HG03439 (cell line): Measurements from ENCODE around the gene RAP1B.

Experiments used
- ATAC-seq: cut with Tn5 transposase; IDR thresholded peaks from one replicate; pipeline ENCODE4 v1.9.1; 2021; ENCODE audit warnings: mild to moderate bottlenecking, moderate library complexity; ENCODE audit not compliant: unreplicated experiment

Gene RAP1B

DNA sequence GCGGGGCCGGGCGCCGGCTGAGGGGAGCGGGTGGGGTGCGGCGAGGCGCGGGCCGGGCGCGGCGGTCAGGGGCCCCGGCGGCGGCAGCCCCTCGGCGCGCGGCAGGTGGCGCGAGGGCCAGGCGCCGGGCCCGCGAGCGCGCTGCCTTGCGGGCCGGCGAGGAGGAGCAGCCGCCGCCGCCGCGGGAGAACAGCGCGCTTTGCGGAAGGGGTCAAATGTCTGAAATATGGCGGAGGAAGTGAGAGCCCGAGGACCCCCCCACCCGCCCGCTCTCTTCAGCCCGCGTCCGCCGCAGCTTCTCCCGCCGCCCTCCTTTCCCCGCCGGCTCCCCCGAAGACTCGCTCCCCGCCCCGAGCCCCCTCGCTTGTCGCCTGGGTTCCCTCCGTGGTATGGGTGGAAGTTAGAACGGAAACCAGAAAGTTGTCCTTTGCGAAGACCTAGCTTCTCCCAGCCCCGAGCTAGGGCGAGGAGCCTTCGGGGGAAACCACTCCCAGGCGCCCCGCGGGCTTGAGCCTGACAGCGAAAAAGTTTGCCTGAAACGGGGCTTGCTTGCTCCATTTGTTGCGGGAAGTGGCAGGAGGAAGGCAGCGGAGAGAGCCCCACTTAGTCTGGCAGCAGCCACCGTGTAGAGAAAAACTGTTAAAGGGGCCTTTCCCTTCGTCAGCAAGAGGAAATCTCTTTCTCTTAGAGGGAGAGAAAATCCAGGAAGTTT is 551 bp downstream of the RAP1B start:
- ATAC-seq = peak; percentile 32

DNA sequence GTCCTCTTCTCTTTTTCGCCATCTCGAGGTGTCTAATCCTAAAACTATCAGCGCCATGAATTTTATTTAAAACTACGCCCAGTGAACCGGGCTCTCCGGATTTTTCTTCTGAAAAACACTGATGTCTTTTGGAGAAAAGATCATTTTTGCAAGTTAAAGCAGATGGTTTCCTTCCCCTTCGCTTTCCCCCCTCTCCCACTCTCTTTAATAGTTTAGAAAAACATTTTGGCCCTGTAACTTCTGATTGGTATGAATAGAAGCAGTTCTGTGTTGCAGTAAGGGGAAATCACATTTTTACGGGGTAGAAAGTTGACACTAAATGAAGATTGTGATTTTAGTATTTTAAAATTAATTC is 1.1 kb downstream of the RAP1B start:
- no peak for ATAC-seq

DNA sequence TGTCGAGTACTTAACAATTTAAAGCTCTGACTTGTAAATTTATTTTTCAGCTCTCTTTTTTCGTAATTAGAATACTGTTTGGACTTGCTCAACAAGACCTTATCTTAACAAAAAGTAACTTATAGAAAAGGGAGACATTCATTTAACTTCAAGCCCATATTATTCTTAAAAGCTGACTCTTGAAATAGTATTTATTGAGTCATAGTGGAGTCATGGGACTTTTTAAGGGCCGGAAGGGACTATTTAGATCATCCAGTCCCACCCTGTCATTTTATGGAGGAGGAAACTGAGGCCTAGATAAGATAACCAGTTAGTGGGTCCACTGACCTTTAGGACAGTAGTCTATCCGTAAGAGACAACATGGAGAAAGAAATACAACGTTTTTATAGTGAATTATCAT is 1.5 kb downstream of the RAP1B start:
- ATAC-seq = no peak

DNA sequence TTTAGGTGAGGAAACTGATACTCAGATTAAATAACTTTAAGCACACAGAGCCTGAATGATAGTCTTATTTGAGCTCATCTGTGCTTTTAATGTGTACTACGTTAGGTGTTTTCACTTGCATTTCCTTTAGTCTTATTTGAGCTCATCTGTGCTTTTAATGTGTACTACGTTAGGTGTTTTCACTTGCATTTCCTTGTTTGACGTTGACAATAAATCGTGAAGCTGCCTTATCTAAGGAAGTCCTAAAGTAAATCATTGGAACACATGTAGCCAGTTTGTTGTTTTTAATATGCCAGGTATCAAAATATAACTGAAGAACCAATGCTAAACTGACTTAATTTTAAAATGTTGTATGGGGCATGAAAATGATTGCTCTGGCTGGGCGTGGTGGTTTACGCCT is 2.0 kb downstream of the RAP1B start:
- ATAC-seq = no peak

DNA sequence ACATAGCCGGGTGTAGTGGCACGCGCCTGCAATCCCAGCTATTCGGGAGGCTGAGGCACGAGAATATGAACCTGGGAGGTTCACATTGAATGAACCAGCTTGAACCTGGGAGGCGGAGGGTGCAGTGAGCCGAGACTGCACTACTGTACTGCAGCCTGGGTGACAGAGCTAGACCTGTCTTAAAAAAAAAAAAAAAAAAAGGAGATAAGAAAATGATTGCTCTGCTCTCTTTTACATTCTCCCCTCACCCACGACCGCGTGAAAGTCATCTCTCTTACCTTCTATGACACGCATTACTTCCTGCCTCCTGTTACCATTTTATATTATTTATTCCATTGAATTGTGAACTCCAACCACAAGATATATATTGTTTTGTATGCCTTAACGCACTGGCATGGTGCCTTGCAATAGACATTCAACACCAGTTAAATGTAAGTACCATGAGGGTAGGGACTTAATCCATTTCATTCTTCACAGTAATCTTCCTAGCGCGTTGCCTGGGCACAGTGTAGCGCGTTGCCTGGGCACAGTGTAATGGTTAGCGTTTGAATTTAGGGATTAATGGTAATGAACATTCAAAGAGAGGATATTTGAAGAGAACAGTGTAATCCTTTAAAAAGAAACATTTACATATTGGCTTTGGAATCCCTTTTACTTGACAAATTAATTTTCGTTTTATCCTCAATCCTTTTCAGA is 2.7 kb downstream of the RAP1B start:
- ATAC-seq = no peak

DNA sequence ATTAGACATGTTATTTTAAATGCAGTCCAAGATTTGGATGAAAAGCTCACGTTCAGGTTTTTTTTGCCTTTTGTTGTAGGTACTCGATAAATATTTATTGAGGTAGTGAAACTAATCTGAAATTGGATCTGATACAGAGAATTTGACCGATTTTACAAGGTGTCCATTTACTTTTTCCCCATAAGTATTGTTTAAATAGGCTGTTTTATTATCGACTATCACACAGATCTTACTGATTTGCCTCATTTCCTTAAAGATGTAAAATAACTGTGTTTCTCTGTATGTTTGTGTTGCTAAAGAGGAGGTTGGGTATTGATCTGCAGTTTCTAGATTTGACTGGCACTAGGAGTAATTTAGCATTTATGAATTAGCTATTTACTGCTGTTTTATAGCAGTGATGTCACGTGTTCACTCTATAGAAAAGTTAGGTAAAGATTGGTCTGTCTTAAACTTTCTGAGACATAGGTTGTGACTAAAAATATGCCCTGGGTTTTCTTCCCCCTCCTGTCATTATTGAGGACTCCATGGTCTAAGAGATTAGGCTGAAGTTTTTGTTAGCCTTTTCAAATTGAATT is 3.5 kb downstream of the RAP1B start:
- no peak for ATAC-seq

DNA sequence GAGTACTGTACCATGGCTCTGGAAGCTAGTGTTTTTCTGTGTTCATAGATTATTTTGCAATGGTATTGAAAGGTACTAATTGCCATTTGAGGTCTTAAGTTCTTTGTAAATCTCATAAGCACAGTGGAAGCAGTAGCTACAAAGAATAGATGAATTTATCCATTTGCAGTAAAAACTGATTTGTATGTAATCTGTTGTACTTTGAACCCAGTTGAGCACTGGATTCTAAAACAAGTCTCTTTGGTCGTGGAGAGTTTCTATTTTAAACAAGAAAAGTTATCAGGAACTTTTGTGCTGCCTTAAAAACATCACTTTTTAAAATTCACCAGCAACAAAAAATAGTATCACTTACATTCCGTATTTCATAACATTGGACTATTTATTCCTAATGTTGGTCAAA is 4.1 kb downstream of the RAP1B start:
- no peak for ATAC-seq

DNA sequence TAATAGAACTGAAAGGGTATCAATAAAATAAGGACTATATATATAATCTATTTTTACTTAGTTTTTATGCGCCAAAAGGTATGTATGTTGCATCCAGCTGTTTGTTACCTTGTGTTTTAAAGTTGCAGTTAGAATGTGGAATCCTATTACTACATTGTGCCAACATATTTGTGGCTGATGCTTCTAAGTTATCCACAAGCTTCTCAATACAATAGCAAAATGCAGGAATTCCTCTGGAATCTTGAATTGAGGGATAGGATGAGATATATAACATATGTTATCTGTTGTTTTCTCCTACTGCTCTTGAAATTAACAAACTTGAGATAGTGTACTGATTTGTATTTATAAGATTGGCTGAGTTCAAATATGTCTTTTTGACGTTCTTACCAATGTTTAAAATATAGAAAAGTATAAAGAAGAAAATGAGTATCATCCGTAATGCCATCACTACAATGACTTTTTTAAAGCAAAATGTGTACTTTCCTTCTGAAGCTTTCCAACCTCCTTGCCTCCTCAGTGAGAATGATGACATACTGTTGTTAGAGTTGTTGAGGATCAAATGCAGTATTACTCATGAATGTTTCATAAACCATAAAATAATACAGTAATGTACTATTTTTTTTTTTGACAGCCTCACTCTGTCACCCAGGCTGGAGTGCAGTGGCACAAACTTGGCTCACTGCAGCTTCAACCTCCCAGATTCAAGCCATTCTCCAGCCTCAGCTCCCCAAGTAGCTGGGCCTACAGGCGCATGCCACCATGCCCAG is 6.6 kb downstream of the RAP1B start:
- ATAC-seq = no peak

DNA sequence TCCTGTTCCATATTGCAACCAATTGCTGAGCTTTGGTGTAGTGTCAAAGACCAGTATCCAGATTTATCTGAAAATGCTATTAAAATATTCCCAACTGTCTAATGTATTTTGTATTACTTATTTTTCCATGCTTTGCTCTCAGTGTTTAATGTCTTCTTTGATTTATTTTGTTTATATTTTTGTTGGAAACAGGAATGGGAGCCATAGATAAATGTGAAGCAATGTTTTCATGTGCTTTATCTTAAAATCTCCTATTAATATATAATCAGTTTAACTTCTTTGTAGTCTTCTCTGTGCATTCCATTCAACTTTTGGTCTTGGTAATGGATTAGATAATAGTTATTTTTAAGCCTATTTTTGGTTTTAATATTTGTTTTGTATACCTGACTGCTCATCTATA is 8.8 kb downstream of the RAP1B start:
- ATAC-seq = no peak

DNA sequence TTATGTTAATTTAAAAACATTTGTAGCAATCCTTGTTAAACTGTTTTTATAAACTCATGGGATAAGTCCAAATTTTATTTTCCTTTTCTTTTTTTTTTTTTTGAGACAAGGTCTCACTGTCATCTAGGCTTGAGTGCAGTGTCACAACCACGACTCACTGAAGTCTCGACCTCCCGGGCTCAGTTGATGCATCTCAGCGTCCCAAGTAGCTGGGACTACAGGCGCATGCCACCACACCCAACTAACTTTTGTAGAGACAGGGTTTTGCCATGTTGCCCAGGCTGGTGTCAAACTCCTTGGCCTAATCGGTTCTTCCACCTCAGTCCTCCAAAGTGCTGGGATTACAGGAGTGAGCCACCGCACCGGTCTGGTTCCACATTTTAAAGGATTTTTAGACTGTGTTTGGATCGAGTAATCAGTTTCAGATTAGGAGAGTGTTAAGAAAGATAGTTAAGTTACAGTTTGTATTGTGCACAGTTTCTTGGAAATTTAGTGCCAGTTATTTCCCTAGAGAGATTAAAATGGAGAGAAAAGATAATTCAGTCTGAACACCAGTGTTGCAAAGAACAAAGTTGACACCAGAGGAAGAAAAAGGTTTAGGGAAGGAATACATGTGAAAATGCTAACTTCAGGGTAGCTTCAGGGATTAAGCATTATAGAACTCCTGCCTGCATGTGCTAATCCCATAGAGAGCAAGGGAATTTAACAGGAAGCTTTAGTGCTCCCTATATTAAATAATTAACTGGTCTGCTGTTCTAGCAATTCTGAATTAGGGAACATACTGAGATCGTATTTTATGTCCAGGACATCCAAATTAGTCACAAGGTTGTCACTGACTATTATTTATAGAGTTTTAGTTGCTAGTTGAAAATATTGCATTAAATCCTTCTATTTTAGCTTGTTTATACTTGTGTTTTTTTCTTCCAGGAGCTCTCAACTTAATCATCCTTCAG is 10.1 kb downstream of the RAP1B start:
- ATAC-seq = no peak

DNA sequence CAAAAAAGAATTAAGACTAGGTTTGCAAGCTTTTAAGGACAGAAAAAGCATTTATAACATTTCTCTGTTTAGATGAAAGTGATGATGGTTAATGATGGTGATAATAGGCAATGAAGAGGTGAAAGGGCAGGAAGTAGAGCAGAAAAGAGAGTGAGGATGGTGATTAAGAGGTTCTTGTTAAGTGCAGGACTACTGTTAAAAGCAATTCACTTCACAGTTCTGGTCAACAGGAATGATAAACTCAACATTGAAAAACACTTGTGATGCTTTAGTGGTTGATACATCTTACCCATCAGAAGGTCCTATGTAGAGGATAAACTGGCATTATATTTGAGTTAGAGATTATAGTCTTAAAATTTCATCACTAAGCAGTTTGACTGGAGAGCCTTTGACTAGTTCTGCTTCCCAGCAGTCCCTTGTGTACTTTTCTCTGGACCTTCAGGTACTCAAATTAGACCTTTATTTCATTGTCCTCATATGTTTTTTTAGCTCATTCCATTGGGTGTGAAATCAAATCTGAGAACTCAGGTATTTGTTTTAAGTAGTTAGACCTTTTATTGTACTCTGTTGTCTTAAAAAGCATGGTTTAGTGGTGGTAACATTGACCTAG is 10.9 kb downstream of the RAP1B start:
- ATAC-seq = no peak

DNA sequence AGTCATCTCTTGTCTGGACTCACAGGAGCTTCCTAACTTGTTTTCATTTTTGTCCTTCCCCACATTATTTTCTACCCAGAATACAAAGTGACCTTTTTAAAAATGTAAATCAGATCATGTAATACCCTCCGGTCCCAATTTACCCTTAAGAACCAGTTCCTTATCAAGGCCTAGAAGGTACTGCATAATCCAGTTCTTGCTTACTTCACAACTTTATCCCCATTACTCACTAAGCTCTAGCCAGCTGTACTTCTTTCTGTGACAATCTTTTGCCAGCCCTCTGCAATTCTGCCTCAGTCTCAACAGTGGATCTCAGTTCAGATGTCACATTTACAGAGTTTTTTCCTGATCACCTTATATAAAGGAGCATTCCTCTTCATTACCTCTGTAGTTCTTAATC is 11.6 kb downstream of the RAP1B start:
- no peak for ATAC-seq

DNA sequence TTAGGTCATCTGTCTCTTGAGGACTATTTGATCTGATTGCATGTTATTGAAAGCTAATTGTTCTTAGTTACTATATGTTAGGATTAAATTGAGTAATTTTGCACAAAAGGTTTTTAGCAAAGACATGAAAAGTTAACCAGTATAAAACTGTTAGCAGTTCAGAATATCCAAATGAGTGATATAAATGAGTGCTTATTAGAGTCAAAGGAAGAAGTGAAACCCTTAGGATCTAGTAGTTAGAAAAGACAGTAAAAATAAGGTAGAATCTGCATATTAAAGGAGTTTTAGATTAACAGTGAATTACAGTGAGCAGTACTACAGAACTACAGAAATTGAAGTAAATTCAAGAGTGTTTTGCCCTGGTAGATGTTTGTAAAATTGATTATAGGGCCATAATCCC is 12.4 kb downstream of the RAP1B start:
- no peak for ATAC-seq

DNA sequence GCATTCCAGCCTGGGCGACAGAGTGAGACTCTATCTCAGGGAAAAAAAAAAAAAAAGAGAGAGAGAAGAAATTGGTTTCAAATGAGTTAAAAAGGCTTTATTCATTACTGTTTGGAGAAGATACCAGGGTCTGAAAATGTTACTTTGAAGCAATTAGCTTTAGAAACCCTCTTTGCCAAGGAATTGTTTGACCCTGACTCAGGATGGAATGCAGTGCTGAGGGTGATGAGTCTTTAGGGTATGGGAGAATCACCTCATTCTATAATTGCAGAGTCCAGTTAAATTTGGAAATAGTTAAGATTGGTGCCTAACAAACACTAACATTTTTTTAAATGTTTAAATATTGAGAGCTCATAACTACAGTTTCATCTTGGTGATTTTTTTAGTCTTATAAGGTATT is 13.3 kb downstream of the RAP1B start:
- no peak for ATAC-seq

DNA sequence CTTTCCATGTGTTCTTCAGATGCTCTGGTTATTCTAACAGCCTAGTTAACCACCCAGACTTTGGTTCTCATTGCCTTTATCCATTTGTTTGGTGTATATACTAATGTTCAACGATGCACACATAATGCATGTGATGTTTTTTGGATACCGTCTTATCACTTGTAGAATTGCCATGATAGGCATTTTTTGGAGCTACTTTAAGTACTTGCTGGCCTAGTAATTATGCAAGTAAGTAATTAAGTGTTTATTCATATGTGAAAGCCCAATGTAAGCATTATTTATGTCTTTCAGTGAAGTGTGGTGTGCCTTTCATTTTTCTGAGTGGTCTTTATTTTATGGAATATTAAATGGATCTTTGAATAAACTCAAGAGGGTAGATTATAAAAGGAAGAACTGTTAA is 14.2 kb downstream of the RAP1B start:
- ATAC-seq = no peak

DNA sequence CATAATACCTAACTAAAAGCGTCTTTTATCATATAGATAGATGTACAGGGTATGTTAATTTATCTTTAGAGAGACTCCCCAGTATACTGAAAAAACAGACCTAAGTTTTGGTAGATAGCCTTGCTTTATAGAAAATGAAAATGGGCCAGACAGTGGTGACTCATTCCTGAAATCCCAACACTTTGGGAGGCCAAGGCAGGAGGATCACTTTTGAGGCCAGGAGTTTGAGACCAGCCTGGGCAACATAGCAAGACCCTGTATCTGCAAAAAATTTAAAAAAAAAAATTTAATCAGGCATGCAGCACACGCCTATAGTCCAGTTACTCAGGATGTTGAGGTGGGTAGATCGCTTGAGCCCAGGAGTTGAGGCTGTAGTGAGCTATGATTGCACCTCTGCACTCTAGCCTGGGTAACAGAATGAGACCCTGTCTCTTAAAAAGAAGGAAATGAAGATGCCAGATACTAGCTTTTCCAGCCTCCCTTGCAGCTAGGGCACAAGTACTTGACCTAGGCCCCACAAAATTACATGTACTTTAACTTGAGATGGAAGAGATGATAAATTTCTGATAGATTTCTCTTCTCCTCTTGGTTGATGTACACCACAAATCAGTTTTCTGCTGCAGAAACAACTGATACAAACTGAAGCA is 17.1 kb downstream of the RAP1B start:
- ATAC-seq = no peak

DNA sequence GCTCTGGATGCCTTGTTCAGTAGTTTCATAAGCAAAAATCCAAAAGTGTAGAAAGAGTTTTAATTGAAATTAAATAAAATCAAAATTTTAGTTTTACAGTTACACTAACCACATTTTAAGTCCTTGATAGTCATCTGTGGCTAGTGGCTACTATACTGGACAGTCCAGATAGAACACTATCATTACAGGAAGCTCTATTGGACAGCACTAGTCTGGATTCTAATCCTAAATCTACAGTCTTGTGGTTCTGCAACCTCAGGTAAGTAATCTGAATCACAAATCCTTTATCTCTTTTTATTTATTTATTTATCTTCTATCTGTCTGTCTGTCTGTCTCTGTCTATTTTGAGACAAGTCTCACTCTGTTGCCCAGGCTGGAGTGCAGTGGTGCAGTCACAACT is 18.0 kb downstream of the RAP1B start:
- no peak for ATAC-seq

DNA sequence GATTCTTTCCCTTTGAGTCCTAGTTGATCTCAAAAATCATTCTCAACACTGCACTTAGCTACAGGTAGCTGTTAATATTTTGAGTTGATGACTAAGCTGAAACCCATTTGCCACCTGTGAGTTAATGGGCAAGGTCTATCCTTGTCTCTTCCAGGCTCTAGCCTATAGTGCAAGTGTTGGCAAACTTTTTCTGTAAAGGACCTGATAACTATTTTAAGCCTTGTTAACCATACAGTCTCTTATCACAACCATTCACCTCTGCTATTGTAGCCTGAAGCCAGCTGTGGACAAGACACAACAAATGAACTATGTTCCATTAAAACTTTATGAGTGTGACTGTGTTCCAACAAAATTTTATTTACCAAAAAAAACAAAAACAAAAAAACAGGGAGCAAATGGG is 19.4 kb downstream of the RAP1B start:
- ATAC-seq = no peak

DNA sequence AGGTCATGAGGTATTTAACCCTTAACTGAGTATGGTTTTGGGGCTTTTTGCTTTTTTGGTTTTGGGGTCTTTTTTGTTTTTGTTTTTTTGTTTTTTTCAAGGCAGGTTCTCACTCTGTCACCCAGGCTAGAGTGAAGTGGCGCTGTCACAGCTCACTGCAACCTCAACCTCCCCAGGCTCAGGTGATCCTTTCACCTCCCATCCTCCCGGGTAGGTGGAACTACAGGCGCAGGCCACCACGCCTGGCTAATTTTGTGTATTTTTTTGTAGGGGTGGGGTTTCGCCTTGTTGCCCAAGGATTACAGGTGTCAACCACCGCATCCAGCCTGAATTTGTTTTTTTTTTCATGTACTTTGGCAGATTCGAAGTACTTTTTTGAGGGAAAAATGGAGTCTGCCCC is 19.9 kb downstream of the RAP1B start:
- ATAC-seq = no peak

DNA sequence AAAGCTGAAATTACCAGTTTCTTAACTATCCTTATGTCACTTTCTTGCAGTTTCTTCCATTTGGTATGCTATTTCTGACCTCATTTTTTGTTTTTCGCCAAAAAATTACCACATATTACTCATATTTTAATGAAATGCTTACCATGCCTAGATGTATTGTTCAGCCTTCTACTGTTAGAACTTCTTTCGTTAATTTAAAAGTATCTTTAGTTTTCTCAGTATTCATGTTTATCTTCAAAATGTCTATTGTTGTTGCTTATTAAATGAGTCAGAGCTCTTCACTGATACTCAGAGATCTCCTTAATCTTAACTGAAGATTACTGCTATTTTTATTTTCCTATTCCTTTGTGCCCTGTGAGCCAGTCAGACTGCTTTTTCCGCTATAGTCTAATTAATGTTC is 20.5 kb downstream of the RAP1B start:
- no peak for ATAC-seq
